GM10266 (cell line): ENCODE measurements around the gene PCDHB12.
"Not testable (repeated sequence)": the region's sequence is repeated elsewhere in the genome, so short reads cannot be mapped to it uniquely, and the experiment has no call there.

Experiments
- DNase-seq: peaks from one replicate; pipeline ENCODE4 v3.0.0; 2012; ENCODE audit errors: extremely low spot score
- TF ChIP-seq, protein P1 (sequence below): IDR thresholded peaks from 2 replicates; pipeline ENCODE4 v1.5.1; 2012; ENCODE audit warnings: mild to moderate bottlenecking, low read depth; ENCODE audit not compliant: control insufficient read depth, insufficient read depth; ENCODE audit errors: missing control alignments

Gene PCDHB12

GRCh38 chr5:141213656-141214339 is 5.3 kb downstream of the PCDHB12 start, which contains the start of gene PCDHB13:
Gene PCDHB13, plus strand, starts transcription at chr5:141213919. Its CDS starts 205 bp downstream, at chr5:141214124.
- TF ChIP-seq, protein P1, sequence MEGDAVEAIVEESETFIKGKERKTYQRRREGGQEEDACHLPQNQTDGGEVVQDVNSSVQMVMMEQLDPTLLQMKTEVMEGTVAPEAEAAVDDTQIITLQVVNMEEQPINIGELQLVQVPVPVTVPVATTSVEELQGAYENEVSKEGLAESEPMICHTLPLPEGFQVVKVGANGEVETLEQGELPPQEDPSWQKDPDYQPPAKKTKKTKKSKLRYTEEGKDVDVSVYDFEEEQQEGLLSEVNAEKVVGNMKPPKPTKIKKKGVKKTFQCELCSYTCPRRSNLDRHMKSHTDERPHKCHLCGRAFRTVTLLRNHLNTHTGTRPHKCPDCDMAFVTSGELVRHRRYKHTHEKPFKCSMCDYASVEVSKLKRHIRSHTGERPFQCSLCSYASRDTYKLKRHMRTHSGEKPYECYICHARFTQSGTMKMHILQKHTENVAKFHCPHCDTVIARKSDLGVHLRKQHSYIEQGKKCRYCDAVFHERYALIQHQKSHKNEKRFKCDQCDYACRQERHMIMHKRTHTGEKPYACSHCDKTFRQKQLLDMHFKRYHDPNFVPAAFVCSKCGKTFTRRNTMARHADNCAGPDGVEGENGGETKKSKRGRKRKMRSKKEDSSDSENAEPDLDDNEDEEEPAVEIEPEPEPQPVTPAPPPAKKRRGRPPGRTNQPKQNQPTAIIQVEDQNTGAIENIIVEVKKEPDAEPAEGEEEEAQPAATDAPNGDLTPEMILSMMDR: peak; percentile 5
- DNase-seq: not testable (repeated sequence)

DNA sequence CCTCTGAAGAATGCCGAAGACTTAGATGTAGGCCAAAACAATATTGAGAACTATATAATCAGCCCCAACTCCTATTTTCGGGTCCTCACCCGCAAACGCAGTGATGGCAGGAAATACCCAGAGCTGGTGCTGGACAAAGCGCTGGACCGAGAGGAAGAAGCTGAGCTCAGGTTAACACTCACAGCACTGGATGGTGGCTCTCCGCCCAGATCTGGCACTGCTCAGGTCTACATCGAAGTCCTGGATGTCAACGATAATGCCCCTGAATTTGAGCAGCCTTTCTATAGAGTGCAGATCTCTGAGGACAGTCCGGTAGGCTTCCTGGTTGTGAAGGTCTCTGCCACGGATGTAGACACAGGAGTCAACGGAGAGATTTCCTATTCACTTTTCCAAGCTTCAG is 6.1 kb downstream of the PCDHB12 start:
- not testable (repeated sequence) for DNase-seq

DNA sequence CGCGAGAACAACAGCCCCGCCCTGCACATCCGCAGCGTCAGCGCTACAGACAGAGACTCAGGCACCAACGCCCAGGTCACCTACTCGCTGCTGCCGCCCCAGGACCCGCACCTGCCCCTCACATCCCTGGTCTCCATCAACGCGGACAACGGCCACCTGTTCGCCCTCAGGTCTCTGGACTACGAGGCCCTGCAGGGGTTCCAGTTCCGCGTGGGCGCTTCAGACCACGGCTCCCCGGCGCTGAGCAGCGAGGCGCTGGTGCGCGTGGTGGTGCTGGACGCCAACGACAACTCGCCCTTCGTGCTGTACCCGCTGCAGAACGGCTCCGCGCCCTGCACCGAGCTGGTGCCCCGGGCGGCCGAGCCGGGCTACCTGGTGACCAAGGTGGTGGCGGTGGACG is 7.0 kb downstream of the PCDHB12 start:
- DNase-seq: not testable (repeated sequence)

- not testable (repeated sequence) for DNase-seq
Measured at GRCh38 chr5:141216035-141216434, 7.5 kb downstream of the PCDHB12 start.

- TF ChIP-seq, protein P1: no peak
- DNase-seq: no peak
Measured at GRCh38 chr5:141223112-141223783, 14.7 kb downstream of the PCDHB12 start, which contains the start of gene PCDHB14. Gene PCDHB14, plus strand, starts transcription at chr5:141223343. Its CDS starts 163 bp downstream, at chr5:141223506.

GRCh38 chr5:141224844-141225243 is 16.3 kb downstream of the PCDHB12 start:
- DNase-seq: not testable (repeated sequence)

DNA sequence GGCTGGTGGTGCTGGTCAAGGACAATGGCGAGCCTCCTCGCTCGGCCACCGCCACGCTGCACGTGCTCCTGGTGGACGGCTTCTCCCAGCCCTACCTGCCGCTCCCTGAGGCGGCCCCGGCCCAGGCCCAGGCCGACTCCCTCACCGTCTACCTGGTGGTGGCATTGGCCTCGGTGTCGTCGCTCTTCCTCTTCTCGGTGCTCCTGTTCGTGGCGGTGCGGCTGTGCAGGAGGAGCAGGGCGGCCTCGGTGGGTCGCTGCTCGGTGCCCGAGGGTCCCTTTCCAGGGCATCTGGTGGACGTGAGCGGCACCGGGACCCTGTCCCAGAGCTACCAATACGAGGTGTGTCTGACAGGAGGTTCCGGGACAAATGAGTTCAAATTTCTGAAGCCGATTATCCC is 16.9 kb downstream of the PCDHB12 start:
- DNase-seq: not testable (repeated sequence)

- DNase-seq: no peak
- TF ChIP-seq, protein P1: no peak
Measured at GRCh38 chr5:141234109-141234667, 25.7 kb downstream of the PCDHB12 start.

DNA sequence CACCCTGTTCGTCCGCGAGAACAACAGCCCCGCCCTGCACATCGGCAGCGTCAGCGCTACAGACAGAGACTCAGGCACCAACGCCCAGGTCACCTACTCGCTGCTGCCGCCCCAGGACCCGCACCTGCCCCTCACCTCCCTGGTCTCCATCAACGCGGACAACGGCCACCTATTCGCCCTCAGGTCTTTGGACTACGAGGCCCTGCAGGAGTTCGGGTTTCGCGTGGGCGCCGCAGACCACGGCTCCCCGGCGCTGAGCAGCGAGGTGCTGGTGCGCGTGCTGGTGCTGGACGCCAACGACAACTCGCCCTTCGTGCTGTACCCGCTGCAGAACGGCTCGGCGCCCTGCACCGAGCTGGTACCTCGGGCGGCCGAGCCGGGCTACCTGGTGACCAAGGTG is 27.4 kb downstream of the PCDHB12 start:
- not testable (repeated sequence) for DNase-seq

GRCh38 chr5:141236516-141237313 is 28.2 kb downstream of the PCDHB12 start:
- TF ChIP-seq, protein P1: no peak

More at GRCh38 chr5:141236516-141237313, 28.2 kb downstream of the PCDHB12 start:
- DNase-seq: no peak
